Endothelial cell of umbilical vein (primary cell): Measurements from ENCODE around the gene AKAP12. TPM values are rescaled to one million over a fixed set of nuclear protein-coding genes. Genes with fewer than 3 reads are reported as not detected.

Experiments
- BruUV-seq: library from RNA; stranded (reverse); fragments of 400-500 nt; replicated peaks from 2 replicates; lab custom pipeline; 2021; lab: Mats Ljungman, UMichigan
- CTCF ChIA-PET: fragments of 300-600, 350-600 bp; sonication (Branson Sonifier 250); formaldehyde crosslinking; loops from one replicate; lab custom pipeline; 2021; ENCODE audit warnings: antibody characterized with exemption, inconsistent platforms; lab: Charles Lee
- POLR2A ChIA-PET: fragments of 300-600, 350-600 bp; sonication (Branson Sonifier 250); formaldehyde crosslinking; loops from one replicate; lab custom pipeline; 2021; ENCODE audit warnings: antibody characterized with exemption, inconsistent platforms; lab: Charles Lee
- DNase-seq: peaks from one replicate; pipeline ENCODE4 v3.0.0-alpha.2; 2011; ENCODE audit warnings: low read depth, low spot score
- FAIRE-seq: peaks from 2 replicates; lab custom pipeline; 2011; peaks lifted over from hg19 to GRCh38; lab: Jason Lieb, UNC
- H2AFZ ChIP-seq: 2 replicates; pipeline ENCODE4 v1.6.0; 2012; ENCODE audit warnings: low read depth, low read length, control low read depth, inconsistent platforms
- H3K27ac ChIP-seq: 2 replicates; pipeline ENCODE4 v1.5.1; 2011; ENCODE audit warnings: low read depth, mild to moderate bottlenecking, control low read depth, low read length, moderate library complexity; ENCODE audit not compliant: insufficient read depth
- H3K27me3 ChIP-seq, 2 experiments: 2 replicates each; pipeline versions ENCODE4 v1.6.0 to v1.6.1; 2011; ENCODE audit warnings: low read length in 2 of 2, mixed read lengths in 1 of 2; ENCODE audit not compliant: control insufficient read depth in 2 of 2, insufficient read depth in 2 of 2
- H3K36me3 ChIP-seq, 2 experiments: 2 replicates in 1 of 2; 3 replicates in 1 of 2; pipeline ENCODE4 v1.5.1; 2011; ENCODE audit warnings: low read length in 2 of 2, mild to moderate bottlenecking in 1 of 2, moderate library complexity in 1 of 2; ENCODE audit not compliant: control insufficient read depth in 2 of 2, insufficient read depth in 2 of 2; ENCODE audit errors: extremely low read depth in 1 of 2
- H3K4me1 ChIP-seq: 3 replicates; pipeline ENCODE4 v1.5.1; 2011; ENCODE audit warnings: mild to moderate bottlenecking, low read length; ENCODE audit not compliant: control insufficient read depth, insufficient read depth; ENCODE audit errors: extremely low read depth
- H3K4me2 ChIP-seq: 2 replicates; pipeline ENCODE4 v1.6.1; 2011; ENCODE audit warnings: low read length, control low read depth, mixed read lengths; ENCODE audit not compliant: insufficient read depth
- H3K4me3 ChIP-seq, 3 experiments: fragments of 200-600 bp in 1 of 3; sonication (generic), shearing (Covaris generic) in 1 of 3; replicated peaks in 1 of 3; 2 replicates each; pipeline ENCODE4 v1.5.1; 2011 to 2016; ENCODE audit warnings: control low read depth in 3 of 3, low read length in 3 of 3, mild to moderate bottlenecking in 2 of 3, inconsistent platforms in 1 of 3, low read depth in 1 of 3, moderate library complexity in 1 of 3; ENCODE audit not compliant: insufficient read depth in 1 of 3
- H3K79me2 ChIP-seq: 2 replicates; pipeline ENCODE4 v1.6.0; 2012; ENCODE audit warnings: low read length, inconsistent platforms; ENCODE audit not compliant: control insufficient read depth, insufficient read depth
- H3K9ac ChIP-seq: replicated peaks from 2 replicates; pipeline ENCODE3; 2011; ENCODE audit warnings: low read length, control low read depth; ENCODE audit not compliant: insufficient read depth; ENCODE audit errors: extremely low read depth
- H3K9me1 ChIP-seq: replicated peaks from 3 replicates; pipeline ENCODE4 v1.6.0; 2011; ENCODE audit warnings: mild to moderate bottlenecking, low read length; ENCODE audit not compliant: control insufficient read depth, insufficient read depth; ENCODE audit errors: extremely low read depth
- H3K9me3 ChIP-seq: replicated peaks from 2 replicates; pipeline ENCODE4 v1.5.1; 2012; ENCODE audit warnings: low read length, inconsistent platforms; ENCODE audit not compliant: control insufficient read depth, insufficient read depth
- H4K20me1 ChIP-seq: replicated peaks from 2 replicates; pipeline ENCODE3; 2011; ENCODE audit warnings: mild to moderate bottlenecking, low read length; ENCODE audit not compliant: control insufficient read depth, insufficient read depth; ENCODE audit errors: extremely low read depth
- EZH2 ChIP-seq: IDR thresholded peaks from 2 replicates; pipeline ENCODE4 v1.6.1; 2012; ENCODE audit warnings: borderline replicate concordance, low read depth, mild to moderate bottlenecking, moderate library complexity, low read length, inconsistent platforms; ENCODE audit not compliant: severe bottlenecking
- FOS ChIP-seq: IDR thresholded peaks from 2 replicates; pipeline ENCODE4 v1.6.1; 2011; ENCODE audit warnings: mild to moderate bottlenecking, low read length, moderate library complexity, borderline replicate concordance; ENCODE audit not compliant: insufficient read depth
- GATA2 ChIP-seq: IDR thresholded peaks from 2 replicates; pipeline ENCODE4 v1.7.0; 2011; ENCODE audit warnings: low read depth, mild to moderate bottlenecking, moderate library complexity, mixed read lengths, low read length; ENCODE audit not compliant: insufficient read length, insufficient read depth
- JUN ChIP-seq: IDR thresholded peaks from 2 replicates; pipeline ENCODE4 v1.6.1; 2011; ENCODE audit warnings: borderline replicate concordance, low read depth; ENCODE audit not compliant: insufficient read length, insufficient read depth
- MYC ChIP-seq: IDR thresholded peaks from one replicate; pipeline ENCODE4 v1.6.1; 2011; ENCODE audit warnings: mild to moderate bottlenecking, low read depth, low read length
- POLR2A ChIP-seq: IDR thresholded peaks from 2 replicates; pipeline ENCODE4 v1.6.1; 2012; ENCODE audit warnings: low read depth, mild to moderate bottlenecking, control low read depth, low read length
- POLR2AphosphoS5 ChIP-seq: IDR thresholded peaks from 2 replicates; pipeline ENCODE4 v1.6.1; 2012; ENCODE audit warnings: low read depth, mild to moderate bottlenecking, control low read depth, low read length, moderate library complexity; ENCODE audit not compliant: insufficient read depth
- dilution Hi-C: fragments of 300-500 bp; cut with MboI; formaldehyde crosslinking; loops from one replicate; pipeline ENCODE4 v1.15.0; 2019; ENCODE audit warnings: low sequenced_read_pairs; ENCODE audit not compliant: extremely low pct_ligation_motif_present
- intact Hi-C: fragments of 100-400 bp; cut with micrococcal nuclease; formaldehyde crosslinking; loops from one replicate; pipeline ENCODE4 v1.10.0; 2022
- polyA plus RNA-seq, 4 experiments: library from polyadenylated mRNA; depleted of rRNA in 3 of 4; stranded (reverse) in 3 of 4; unstranded in 1 of 4; fragments of >200 nt; gene quantifications; 2 replicates each; pipeline versions ENCODE4 v1.2.1 to v1.2.3, GENCODE V29; 2011 to 2012; ENCODE audit warnings: missing spikeins in 1 of 4
- total RNA-seq: library from RNA; stranded (reverse); gene quantifications from 2 replicates; pipeline ENCODE4 v1.2.3, GENCODE V29; 2021
- TF ChIP-seq, protein P1 (sequence below): IDR thresholded peaks from 2 replicates; pipeline ENCODE4 v1.6.1; 2011; ENCODE audit not compliant: insufficient read depth, insufficient read length
- TF ChIP-seq, protein P2 (sequence below), 2 donors: IDR thresholded peaks; 1 replicate in 1 of 2; 2 replicates in 1 of 2; pipeline ENCODE4 v1.5.1; 2011; ENCODE audit warnings: low read length in 2 of 2, mild to moderate bottlenecking in 2 of 2, moderate library complexity in 2 of 2, control low read depth in 1 of 2, inconsistent platforms in 1 of 2, low read depth in 1 of 2; ENCODE audit not compliant: insufficient read depth in 1 of 2; ENCODE audit errors: extremely low read depth in 1 of 2

Gene AKAP12
- total and polyA plus RNA-seq, 2 donors (not counting 3 experiments of a cell fraction or from before 2014, with no cell fraction given) = 46.9 to 340 TPM

DNA sequence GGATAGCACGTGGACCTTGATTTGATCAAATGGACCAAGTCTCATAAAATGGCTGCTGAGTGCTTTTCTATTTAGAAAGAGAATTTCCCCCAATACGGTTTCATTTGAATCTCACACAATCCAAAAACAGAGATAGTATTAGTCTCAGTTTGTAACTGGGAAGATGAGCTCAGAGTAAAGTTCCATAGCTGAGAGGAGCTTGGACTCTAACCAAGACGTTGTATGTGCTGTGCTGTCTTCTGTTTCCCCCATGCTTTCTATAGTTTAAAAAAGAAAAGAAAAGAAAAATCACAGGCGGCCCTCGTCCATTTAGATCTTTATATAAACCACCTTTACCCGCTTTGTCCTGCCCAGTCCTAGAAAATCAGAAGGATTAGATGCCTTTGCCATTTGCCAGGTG lies 58.1 kb downstream of the AKAP12 start:
- FAIRE-seq (no peak), DNase-seq (no peak)
- Histone ChIP-seq H4K20me1 (no peaks in the 10 kb centered on the region), H3K36me3 (peaks cover 0 to 3% of the 10 kb centered on the region in 2 experiments), H3K9ac (no peak overlapping the region), H3K27ac (no peak overlapping the region), H3K9me3 (no peaks in the 10 kb centered on the region), H2AFZ (no peak overlapping the region), H3K4me3 (no peak overlapping the region), H3K4me1 (peaks cover 25% of the 10 kb centered on the region), H3K9me1 (no peaks in the 10 kb centered on the region), H3K27me3 (no peaks in the 10 kb centered on the region), H3K79me2 (peaks cover 79% of the 10 kb centered on the region), H3K4me2 (no peak overlapping the region)
- no TSS peak for BruUV-seq
- TF ChIP-seq JUN (no peak), MYC (no peak), POLR2AphosphoS5 (no peak), GATA2 (no peak), FOS (no peak), EZH2 (no peak), POLR2A (no peak)
- TF ChIP-seq, protein P1, sequence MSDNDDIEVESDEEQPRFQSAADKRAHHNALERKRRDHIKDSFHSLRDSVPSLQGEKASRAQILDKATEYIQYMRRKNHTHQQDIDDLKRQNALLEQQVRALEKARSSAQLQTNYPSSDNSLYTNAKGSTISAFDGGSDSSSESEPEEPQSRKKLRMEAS = no peak
- TF ChIP-seq, protein P2, sequence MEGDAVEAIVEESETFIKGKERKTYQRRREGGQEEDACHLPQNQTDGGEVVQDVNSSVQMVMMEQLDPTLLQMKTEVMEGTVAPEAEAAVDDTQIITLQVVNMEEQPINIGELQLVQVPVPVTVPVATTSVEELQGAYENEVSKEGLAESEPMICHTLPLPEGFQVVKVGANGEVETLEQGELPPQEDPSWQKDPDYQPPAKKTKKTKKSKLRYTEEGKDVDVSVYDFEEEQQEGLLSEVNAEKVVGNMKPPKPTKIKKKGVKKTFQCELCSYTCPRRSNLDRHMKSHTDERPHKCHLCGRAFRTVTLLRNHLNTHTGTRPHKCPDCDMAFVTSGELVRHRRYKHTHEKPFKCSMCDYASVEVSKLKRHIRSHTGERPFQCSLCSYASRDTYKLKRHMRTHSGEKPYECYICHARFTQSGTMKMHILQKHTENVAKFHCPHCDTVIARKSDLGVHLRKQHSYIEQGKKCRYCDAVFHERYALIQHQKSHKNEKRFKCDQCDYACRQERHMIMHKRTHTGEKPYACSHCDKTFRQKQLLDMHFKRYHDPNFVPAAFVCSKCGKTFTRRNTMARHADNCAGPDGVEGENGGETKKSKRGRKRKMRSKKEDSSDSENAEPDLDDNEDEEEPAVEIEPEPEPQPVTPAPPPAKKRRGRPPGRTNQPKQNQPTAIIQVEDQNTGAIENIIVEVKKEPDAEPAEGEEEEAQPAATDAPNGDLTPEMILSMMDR (IDR thresholded peaks at IDR 0.05; ENCODE audit: extremely low read depth in 1 of 2, insufficient read depth in 1 of 2, low read depth in 1 of 2, low read length in 2 of 2) = no peak
- intact Hi-C loops = no loop called here
- dilution Hi-C loops = no loop called here
- POLR2A ChIA-PET = no interaction called here
- CTCF ChIA-PET = interaction anchor here (0.5 to 0.6 kb wide), 2 partner anchors 26 to 37 kb away, joined by 3 to 5 read pairs; no protein-coding TSS in a partner anchor
